A549 (cell line): ENCODE measurements around the gene RBM47.

Experiments used
- CTCF ChIP-seq: fragments of >200 bp; sonication (Bioruptor Twin); formaldehyde crosslinking; IDR thresholded peaks from 3 replicates; pipeline ENCODE4 v1.5.1; 2016
- REST ChIP-seq: fragments of 200-600 bp; sonication (generic); IDR thresholded peaks from 2 replicates; pipeline ENCODE4 v1.6.1; 2016; ENCODE audit warnings: antibody characterized with exemption, mild to moderate bottlenecking, moderate library complexity

- no peak for TF ChIP-seq REST
- TF ChIP-seq CTCF = no peak
Measured at GRCh38 chr4:40585201-40585799, 44.4 kb downstream of the RBM47 start.
